Panc1 (cell line): ENCODE measurements around the gene ATP2B2. TPM values are rescaled to one million over a fixed set of nuclear protein-coding genes. Genes with fewer than 3 reads are reported as not detected.

Experiments
- ATAC-seq: fragments of 200-7000 bp; cut with Tn5 transposase; 2 replicates; pipeline ENCODE4 v1.9.1; 2020; ENCODE audit warnings: mild to moderate bottlenecking, moderate library complexity
- Bru-seq: library from RNA; stranded (reverse); fragments of 400-500 nt; gene quantifications from one replicate; lab custom pipeline; 2021; lab: Mats Ljungman, UMichigan
- BruChase-seq, 2 experiments: library from RNA; stranded (reverse); fragments of 400-500 nt; gene quantifications; one replicate each; lab custom pipeline; 2021; lab: Mats Ljungman, UMichigan
- BruUV-seq: library from RNA; stranded (reverse); fragments of 400-500 nt; replicated peaks from 2 replicates; lab custom pipeline; 2021; lab: Mats Ljungman, UMichigan
- CTCF ChIA-PET: fragments of 300-600 bp; sonication (Branson Sonifier 250); formaldehyde crosslinking; loops from one replicate; lab custom pipeline; 2022; ENCODE audit warnings: antibody characterized with exemption; lab: Charles Lee
- POLR2A ChIA-PET: fragments of 300-600 bp; sonication (Branson Sonifier 250); formaldehyde crosslinking; loops from one replicate; lab custom pipeline; 2022; ENCODE audit warnings: antibody characterized with exemption; lab: Charles Lee
- DNase-seq: peaks from one replicate; pipeline ENCODE4 v3.0.0-alpha.2; 2010; ENCODE audit warnings: low read depth, low spot score
- H3K27ac ChIP-seq: 2 replicates; pipeline ENCODE4 v1.5.1; 2011; ENCODE audit warnings: mild to moderate bottlenecking, low read length, inconsistent platforms
- H3K27me3 ChIP-seq: fragments of 200-500 bp; sonication (Bioruptor generic); 2 replicates; pipeline ENCODE4 v1.6.0; 2014; ENCODE audit warnings: low read length, inconsistent platforms; ENCODE audit not compliant: control insufficient read depth, insufficient read depth
- H3K36me3 ChIP-seq: fragments of 200-500 bp; sonication (Bioruptor generic); 2 replicates; pipeline ENCODE4 v1.5.1; 2014; ENCODE audit warnings: inconsistent platforms, mild to moderate bottlenecking, low read length, moderate library complexity; ENCODE audit not compliant: control insufficient read depth, insufficient read depth
- H3K4me1 ChIP-seq: 2 replicates; pipeline ENCODE4 v1.5.1; 2011; ENCODE audit warnings: inconsistent platforms, mild to moderate bottlenecking, low read length, moderate library complexity; ENCODE audit not compliant: control insufficient read depth, insufficient read depth
- H3K4me3 ChIP-seq, 2 experiments: 2 replicates each; pipeline ENCODE4 v1.5.1; 2011 to 2012; ENCODE audit warnings: low read depth in 2 of 2, low read length in 2 of 2, mild to moderate bottlenecking in 2 of 2, inconsistent platforms in 1 of 2, moderate library complexity in 1 of 2
- H3K9me3 ChIP-seq: fragments of 200-500 bp; sonication (Bioruptor generic); 2 replicates; pipeline ENCODE4 v1.5.1; 2014; ENCODE audit warnings: low read depth, mild to moderate bottlenecking, inconsistent platforms, low read length, moderate library complexity; ENCODE audit not compliant: control insufficient read depth, insufficient read depth
- CTCF ChIP-seq: fragments of 450-650 bp; IDR thresholded peaks from 2 replicates; pipeline ENCODE4 v1.5.1; 2017; ENCODE audit warnings: mild to moderate bottlenecking
- POLR2AphosphoS5 ChIP-seq: IDR thresholded peaks from 2 replicates; pipeline ENCODE4 v1.6.1; 2012; ENCODE audit warnings: mild to moderate bottlenecking, low read depth, low read length, moderate library complexity
- REST ChIP-seq, 2 experiments: IDR thresholded peaks; 2 replicates each; pipeline ENCODE4 v1.6.1; 2011 to 2012; ENCODE audit warnings: low read depth in 2 of 2, control low read depth in 1 of 2, low read length in 1 of 2, mild to moderate bottlenecking in 1 of 2, moderate library complexity in 1 of 2; ENCODE audit not compliant: insufficient read depth in 1 of 2
- SIN3A ChIP-seq: IDR thresholded peaks from 2 replicates; pipeline ENCODE4 v1.6.1; 2012; ENCODE audit warnings: low read depth, mild to moderate bottlenecking, low read length, moderate library complexity, borderline replicate concordance; ENCODE audit not compliant: insufficient read depth
- TCF7L2 ChIP-seq: IDR thresholded peaks from 2 replicates; pipeline ENCODE4 v1.6.1; 2011; ENCODE audit warnings: mild to moderate bottlenecking, low read depth, low read length, inconsistent platforms
- in situ Hi-C: cut with HindIII; loops from 2 replicates; pipeline ENCODE4 v1.10.0; 2016; ENCODE audit warnings: low sequenced_read_pairs, low pct_unique_long_range_greater_than_20kb
- intact Hi-C: fragments of 100-400 bp; cut with micrococcal nuclease; formaldehyde crosslinking; loops from one replicate; pipeline ENCODE4 v1.10.0; 2022; ENCODE audit not compliant: unreplicated experiment
- long read RNA-seq: library from polyadenylated mRNA; unstranded; transcript quantifications from one replicate; pipeline ENCODE4 v2.0.0, GENCODE V29; 2021; ENCODE audit not compliant: unreplicated experiment
- polyA plus RNA-seq: library from polyadenylated mRNA; unstranded; fragments of >200 nt; gene quantifications from one replicate; pipeline ENCODE4 v1.2.1, GENCODE V29; 2012; ENCODE audit warnings: missing spikeins; ENCODE audit not compliant: insufficient read length
- total RNA-seq: library from RNA; stranded (reverse); gene quantifications from one replicate; pipeline ENCODE4 v1.2.1, GENCODE V29; 2021; ENCODE audit not compliant: unreplicated experiment

The ATP2B2 gene
- total RNA-seq (not detected), Bru-seq, nascent RNA (percentile 3 among the genes with signal in this experiment), BruChase-seq, experiment 1, labeled RNA remaining after a 2-hour chase (percentile 2 among the genes with signal in this experiment), BruChase-seq, experiment 2, labeled RNA remaining after a 6-hour chase (percentile 1 among the genes with signal in this experiment)
- polyA plus RNA-seq = not detected
- long read RNA-seq = 0 reads

GRCh38 chr3:10505050-10505790 lies at the start of gene ATP2B2:
Gene ATP2B2, minus strand, starts transcription at chr3:10505586. Its CDS starts 56,043 bp downstream, at chr3:10449543.
- no peak within 1 kb of the TSS for H3K4me3 ChIP-seq
- H3K9me3 ChIP-seq = no peaks in the 10 kb centered on the region
- ChIA-PET CTCF (no interaction called here), POLR2A (no interaction called here)
- no peak for DNase-seq
- H3K27me3 ChIP-seq = no peaks in the 10 kb centered on the region
- TF ChIP-seq REST (IDR thresholded peaks at IDR 0.05; ENCODE audit: insufficient read depth in 1 of 2, low read depth in 2 of 2, low read length in 1 of 2) (no peak), CTCF (no peak), SIN3A (no peak), TCF7L2 (no peak), POLR2AphosphoS5 (no peak)
- H3K27ac ChIP-seq = no peak within 1 kb of the TSS
- H3K4me1 ChIP-seq = no peaks in the 10 kb centered on the region
- BruUV-seq = no TSS peak
- in situ Hi-C loops (no loop called here), intact Hi-C loops (no loop called here)
- 0 out of 2 replicates have a peak, but pooled peaks have one; percentile 37 for ATAC-seq
- no peaks in the 10 kb centered on the region for H3K36me3 ChIP-seq

GRCh38 chr3:10554746-10555145 lies 49.4 kb upstream of the ATP2B2 start:
- intact Hi-C loops (no loop called here), in situ Hi-C loops (no loop called here)
- H3K4me3 ChIP-seq = no peak overlapping the region
- CTCF ChIA-PET = no interaction called here
- BruUV-seq = no TSS peak
- TF ChIP-seq TCF7L2 (no peak), POLR2AphosphoS5 (no peak), SIN3A (no peak), CTCF (no peak), REST (IDR thresholded peaks at IDR 0.05; ENCODE audit: insufficient read depth in 1 of 2, low read depth in 2 of 2, low read length in 1 of 2) (no peak)
- H3K36me3 ChIP-seq = no peaks in the 10 kb centered on the region
- no peaks in the 10 kb centered on the region for H3K9me3 ChIP-seq
- no peaks in the 10 kb centered on the region for H3K27me3 ChIP-seq
- POLR2A ChIA-PET = no interaction called here
- H3K27ac ChIP-seq = no peak overlapping the region
- DNase-seq (no peak), ATAC-seq (no peak)
- peaks cover 8% of the 10 kb centered on the region; the same call in 1 of the 2 replicates for H3K4me1 ChIP-seq
